VCaP (cell line): ENCODE results near the gene LNPK.
"Not testable (repeated sequence)": the region's sequence is repeated elsewhere in the genome, so short reads cannot be mapped to it uniquely, and the experiment has no call there.

Experiments used
- H3K27ac ChIP-seq: fragments of 450-650 bp; 2 replicates; pipeline ENCODE4 v1.5.1; 2017
- CTCF ChIP-seq: fragments of 450-650 bp; conservative IDR thresholded peaks from 2 replicates; pipeline ENCODE4 v1.5.1; 2017; ENCODE audit warnings: mild to moderate bottlenecking, moderate library complexity

The LNPK gene

GRCh38 chr2:175966839-175967238, 35.2 kb downstream of the LNPK start:
- no peak overlapping the region for H3K27ac ChIP-seq
- TF ChIP-seq CTCF, result no peak

GRCh38 chr2:175965773-175966172, 36.3 kb downstream of the LNPK start:
- TF ChIP-seq CTCF, result no peak
- H3K27ac ChIP-seq, result no peak overlapping the region

GRCh38 chr2:175964195-175964594, 37.9 kb downstream of the LNPK start:
- TF ChIP-seq CTCF, result peak; percentile 84

GRCh38 chr2:175963171-175963570, 38.9 kb downstream of the LNPK start:
- H3K27ac ChIP-seq, result not testable (repeated sequence)

More at GRCh38 chr2:175964195-175964594, 37.9 kb downstream of the LNPK start:
- H3K27ac ChIP-seq, result no peak overlapping the region

GRCh38 chr2:175957845-175958244, 44.2 kb downstream of the LNPK start:
- no peak for TF ChIP-seq CTCF
- H3K27ac ChIP-seq, result no peak overlapping the region

- no peak for TF ChIP-seq CTCF
- no peak overlapping the region for H3K27ac ChIP-seq
Observed at GRCh38 chr2:175955136-175955535, 46.9 kb downstream of the LNPK start.

- no peak for TF ChIP-seq CTCF
Observed at GRCh38 chr2:175950512-175950911, 51.6 kb downstream of the LNPK start.

GRCh38 chr2:175948191-175948590, 53.9 kb downstream of the LNPK start:
- no peak for TF ChIP-seq CTCF
- H3K27ac ChIP-seq, result peak overlapping the region; percentile 7; the same call in 1 of the 2 replicates

More at GRCh38 chr2:175950512-175950911, 51.6 kb downstream of the LNPK start:
- H3K27ac ChIP-seq, result no peak overlapping the region
